HepG2 (cell line): Measurements from ENCODE around the gene CHST11. TPM values are rescaled to one million over a fixed set of nuclear protein-coding genes. Genes with fewer than 3 reads are reported as not detected.

Source experiments
- ATAC-seq: fragments of 200-7000 bp; cut with Tn5 transposase; 3 replicates; pipeline ENCODE4 v1.9.1; 2020; ENCODE audit warnings: mild to moderate bottlenecking, moderate library complexity
- BruUV-seq: library from RNA; stranded (reverse); fragments of 400-500 nt; replicated peaks from 2 replicates; lab custom pipeline; 2021; lab: Mats Ljungman, UMichigan
- CTCF ChIA-PET: fragments of 300-600 bp; formaldehyde crosslinking; extraction: SDS; loops from one replicate; lab custom pipeline; 2021; ENCODE audit warnings: low total read pairs, inconsistent platforms, low intra/inter-chr PET ratio; lab: Yijun Ruan, JAX
- POLR2A ChIA-PET: fragments of 350-600 bp; sonication (Branson Sonifier 250); formaldehyde crosslinking; loops from one replicate; lab custom pipeline; 2020; ENCODE audit warnings: antibody characterized with exemption, inconsistent platforms; lab: Yijun Ruan, JAX
- DNase-seq: peaks from one replicate; pipeline ENCODE4 v3.0.0-alpha.2; 2015; ENCODE audit warnings: low spot score
- FAIRE-seq: peaks from 3 replicates; lab custom pipeline; 2011; peaks lifted over from hg19 to GRCh38; lab: Jason Lieb, UNC
- H2AFZ ChIP-seq: one replicate; pipeline ENCODE4 v1.6.1; 2011; ENCODE audit warnings: low read length, inconsistent platforms
- H3K27ac ChIP-seq: fragments of 300-600 bp; 3 replicates; pipeline ENCODE4 v1.8.0; 2011; ENCODE audit warnings: mixed run types, mild to moderate bottlenecking, mixed read lengths, low read length, inconsistent platforms; ENCODE audit not compliant: insufficient read depth; ENCODE audit errors: extremely low read length
- H3K27me3 ChIP-seq, 2 experiments: fragments of 200-600 bp in 1 of 2; 2 replicates in 1 of 2; 3 replicates in 1 of 2; pipeline versions ENCODE4 v1.6.0 to v1.8.0; 2011; ENCODE audit warnings: low read length in 2 of 2, mild to moderate bottlenecking in 2 of 2, moderate library complexity in 2 of 2, inconsistent platforms in 1 of 2; ENCODE audit not compliant: insufficient read depth in 2 of 2, control insufficient read depth in 1 of 2
- H3K36me3 ChIP-seq, 2 experiments: fragments of 200-600 bp in 1 of 2; replicated peaks in 1 of 2; 2 replicates in 1 of 2; 3 replicates in 1 of 2; pipeline versions ENCODE4 v1.5.1 to v1.8.0; 2011; ENCODE audit warnings: low read length in 2 of 2, inconsistent platforms in 1 of 2; ENCODE audit not compliant: insufficient read depth in 2 of 2, control insufficient read depth in 1 of 2
- H3K4me1 ChIP-seq: 2 replicates; pipeline ENCODE4 v1.5.1; 2012; ENCODE audit warnings: low read length, inconsistent platforms; ENCODE audit not compliant: insufficient read depth
- H3K4me2 ChIP-seq: 2 replicates; pipeline ENCODE4 v1.6.0; 2011; ENCODE audit warnings: low read depth, low read length, inconsistent platforms
- H3K4me3 ChIP-seq, 3 experiments: fragments of 200-600 bp in 1 of 3; sonication (generic), shearing (Covaris generic) in 1 of 3; replicated peaks in 1 of 3; 2 replicates each; pipeline ENCODE4 v1.5.1; 2011 to 2016; ENCODE audit warnings: low read length in 3 of 3, inconsistent platforms in 2 of 3, low read depth in 2 of 3, mild to moderate bottlenecking in 2 of 3, control low read depth in 1 of 3, mixed read lengths in 1 of 3; ENCODE audit not compliant: insufficient read depth in 1 of 3
- H3K79me2 ChIP-seq: one replicate; pipeline ENCODE4 v1.6.1; 2011; ENCODE audit warnings: low read length, inconsistent platforms; ENCODE audit not compliant: insufficient read depth
- H3K9ac ChIP-seq: 2 replicates; pipeline ENCODE4 v1.6.0; 2011; ENCODE audit warnings: mild to moderate bottlenecking, low read depth, low read length, inconsistent platforms; ENCODE audit not compliant: insufficient read depth
- H3K9me3 ChIP-seq: 2 replicates; pipeline ENCODE4 v1.5.1; 2012; ENCODE audit warnings: mild to moderate bottlenecking, low read length
- H4K20me1 ChIP-seq: 2 replicates; pipeline ENCODE4 v1.6.0; 2011; ENCODE audit warnings: inconsistent platforms, mild to moderate bottlenecking, low read length, moderate library complexity; ENCODE audit not compliant: insufficient read depth
- AHR ChIP-seq: IDR thresholded peaks from 2 replicates; pipeline ENCODE4 v1.6.1; 2018; ENCODE audit warnings: missing genetic modification reagents, missing compliant biosample characterization
- CCAR2 ChIP-seq: fragments of 200-400 bp; formaldehyde crosslinking; optimal IDR thresholded peaks from 2 replicates; pipeline ENCODE3; 2018; ENCODE audit warnings: low read depth, mild to moderate bottlenecking, low read length, moderate library complexity
- GATA4 ChIP-seq: sonication (generic); IDR thresholded peaks from 2 replicates; pipeline ENCODE4 v1.6.1; 2016; ENCODE audit warnings: antibody characterized with exemption, low read depth, borderline replicate concordance
- HIVEP1 ChIP-seq: sonication (generic); formaldehyde crosslinking; IDR thresholded peaks from 2 replicates; pipeline ENCODE4 v1.4.0; 2020; ENCODE audit warnings: mild to moderate bottlenecking, missing genetic modification reagents
- LCORL ChIP-seq, 2 experiments: fragments of 450-650 bp in 1 of 2; sonication (generic) in 1 of 2; formaldehyde crosslinking in 1 of 2; IDR thresholded peaks; 2 replicates each; pipeline versions ENCODE4 v1.5.0 to v1.6.1; 2017 to 2020; ENCODE audit warnings: antibody characterized with exemption in 1 of 2, missing genetic modification reagents in 1 of 2
- PHF21A ChIP-seq: sonication (generic); formaldehyde crosslinking; IDR thresholded peaks from 2 replicates; pipeline ENCODE4 v1.5.0; 2020; ENCODE audit warnings: mild to moderate bottlenecking, missing genetic modification reagents
- PHF5A ChIP-seq: IDR thresholded peaks from one replicate; pipeline ENCODE4 v1.6.1; 2018; ENCODE audit warnings: low read depth, missing genetic modification reagents; ENCODE audit not compliant: unreplicated experiment
- SNAI1 ChIP-seq: sonication (generic); formaldehyde crosslinking; IDR thresholded peaks from 2 replicates; pipeline ENCODE4 v1.5.0; 2020; ENCODE audit warnings: mild to moderate bottlenecking, missing genetic modification reagents, borderline replicate concordance
- SP2 ChIP-seq: sonication (generic); formaldehyde crosslinking; IDR thresholded peaks from 2 replicates; pipeline ENCODE4 v1.5.1; 2020; ENCODE audit warnings: mild to moderate bottlenecking, missing genetic modification reagents
- TCF12 ChIP-seq, 2 experiments: fragments of 450-650 bp in 1 of 2; sonication (generic) in 1 of 2; formaldehyde crosslinking in 1 of 2; IDR thresholded peaks; 2 replicates each; pipeline versions ENCODE4 v1.6.1 to v1.8.0; 2017 to 2022; ENCODE audit warnings: antibody characterized with exemption in 1 of 2, mild to moderate bottlenecking in 1 of 2, missing genetic modification reagents in 1 of 2, moderate library complexity in 1 of 2
- ZBTB46 ChIP-seq: sonication (generic); formaldehyde crosslinking; IDR thresholded peaks from 2 replicates; pipeline ENCODE4 v1.4.0; 2020; ENCODE audit warnings: mild to moderate bottlenecking, missing genetic modification reagents, borderline replicate concordance
- ZNF382 ChIP-seq: sonication (generic); formaldehyde crosslinking; IDR thresholded peaks from 2 replicates; pipeline ENCODE4 v1.5.0; 2020; ENCODE audit warnings: missing genetic modification reagents, mild to moderate bottlenecking, borderline replicate concordance
- ZNF678 ChIP-seq: sonication (generic); formaldehyde crosslinking; IDR thresholded peaks from 2 replicates; pipeline ENCODE4 v1.4.0; 2020; ENCODE audit warnings: mild to moderate bottlenecking, missing genetic modification reagents
- ZNF720 ChIP-seq: sonication (generic); formaldehyde crosslinking; IDR thresholded peaks from 2 replicates; pipeline ENCODE4 v1.4.0; 2020; ENCODE audit warnings: missing genetic modification reagents
- ZNF75D ChIP-seq: sonication (generic); formaldehyde crosslinking; IDR thresholded peaks from 2 replicates; pipeline ENCODE4 v1.8.1; 2023; ENCODE audit warnings: missing genetic modification reagents, mild to moderate bottlenecking, borderline replicate concordance
- WGBS: methylation state at CpG from one replicate; pipeline ENCODE4 v1.1.6; 2017; ENCODE audit warnings: low lambda C conversion rate; 5-methylcytosine and 5-hydroxymethylcytosine counted together
- in situ Hi-C: cut with HindIII; loops from 2 replicates; pipeline ENCODE4 v1.10.0; 2017; ENCODE audit warnings: low pct_unique_long_range_greater_than_20kb; ENCODE audit not compliant: extremely low pct_ligation_motif_present
- intact Hi-C: fragments of 100-400 bp; cut with micrococcal nuclease; formaldehyde crosslinking; loops from one replicate; pipeline ENCODE4 v1.10.0; 2022; ENCODE audit not compliant: unreplicated experiment
- polyA plus RNA-seq, 8 experiments: library from polyadenylated mRNA; depleted of rRNA in 3 of 8; stranded (reverse) in 7 of 8; unstranded in 1 of 8; fragments of >200 nt; fragmentation: Illumina TruSeq in 4 of 8; extraction: Trizol in 4 of 8; gene quantifications; 2 replicates each; pipeline versions ENCODE4 v1.2.1 to v1.2.3, GENCODE V29; 2011 to 2016; ENCODE audit warnings: low read depth in 4 of 8, missing spikeins in 1 of 8, mixed read lengths in 1 of 8; ENCODE audit not compliant: insufficient read depth in 1 of 8
- total RNA-seq, 5 experiments: library from RNA; depleted of rRNA; stranded (reverse); fragments of >200 nt; fragmentation: Illumina TruSeq; extraction: Trizol; gene quantifications; 2 replicates each; pipeline ENCODE4 v1.2.3, GENCODE V29; 2016; ENCODE audit warnings: low read depth in 1 of 5

The CHST11 gene
- total and polyA plus RNA-seq, 2 of the 13 experiments (the other 11 are each of a cell fraction or from before 2014, with no cell fraction given) = 0.15 TPM; not detected in 1

DNA sequence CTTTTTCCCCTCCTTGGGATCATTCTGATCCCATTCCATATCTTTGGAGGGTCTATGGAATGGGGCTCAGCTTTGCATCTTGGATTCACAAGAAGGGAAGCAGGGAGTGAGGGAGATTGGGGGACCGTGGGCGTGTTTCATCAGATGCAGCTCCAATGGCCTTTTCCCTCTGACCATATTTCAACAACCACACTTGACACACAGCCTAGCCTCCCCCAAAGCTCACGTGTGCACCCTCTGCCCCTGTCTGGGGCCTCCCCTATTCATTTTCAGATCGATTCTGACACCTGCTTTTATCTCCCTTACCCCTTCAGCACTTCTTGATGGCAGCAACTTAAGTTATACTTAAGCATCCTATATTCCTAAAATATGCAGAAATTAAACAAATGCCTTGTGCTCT lies 126.6 kb downstream of the CHST11 start:
- Histone ChIP-seq H4K20me1 (no peaks in the 10 kb centered on the region), H3K4me2 (no peak overlapping the region), H3K79me2 (no peaks in the 10 kb centered on the region)
- ATAC-seq = no peak
- DNase-seq = no peak
- TF ChIP-seq TCF12 (IDR thresholded peaks at IDR 0.05) (no peak), TCF12 (CRISPR knock-in tag; IDR thresholded peaks at IDR 0.05) (no peak), SP2 (no peak), ZNF720 (no peak), CCAR2 (no peak), ZNF382 (no peak), ZBTB46 (CRISPR knock-in tag) (no peak), ZNF678 (CRISPR knock-in tag) (no peak), PHF21A (CRISPR knock-in tag) (no peak), HIVEP1 (no peak), GATA4 (no peak), AHR (CRISPR knock-in tag) (no peak), ZNF75D (no peak), PHF5A (CRISPR knock-in tag) (no peak), SNAI1 (CRISPR knock-in tag) (no peak), LCORL (IDR thresholded peaks at IDR 0.05) (no peak), LCORL (CRISPR knock-in tag; IDR thresholded peaks at IDR 0.05) (no peak)
- TF ChIP-seq, all 625 proteins: peak for 0
- 2% methylated on average over 4 of the region's 4 CpGs for WGBS
- Histone ChIP-seq H3K4me3 (no peak overlapping the region), H3K27ac (no peak overlapping the region), H3K27me3 (peaks cover 0 to 22% of the 10 kb centered on the region in 2 experiments; a peak in 1 of 5 replicates), H2AFZ (no peak overlapping the region), H3K36me3 (no peaks in the 10 kb centered on the region), H3K9ac (no peak overlapping the region), H3K4me1 (no peaks in the 10 kb centered on the region), H3K9me3 (no peaks in the 10 kb centered on the region)
- ChIA-PET CTCF (no interaction called here), POLR2A (no interaction called here)
- intact Hi-C loops (no loop called here), in situ Hi-C loops (no loop called here)
- BruUV-seq = no TSS peak
- no peak for FAIRE-seq
